Esophagus muscularis mucosa (tissue), 4 donors: ENCODE results near the gene VAX1.

Experiments used
- EP300 ChIP-seq: sonication (generic); formaldehyde crosslinking; IDR thresholded peaks from one replicate; pipeline ENCODE4 v1.6.1; 2017; ENCODE audit warnings: antibody characterized with exemption
- POLR2A ChIP-seq: fragments of 450-650 bp; IDR thresholded peaks from one replicate; pipeline ENCODE4 v1.6.1; 2017; ENCODE audit warnings: antibody characterized with exemption, moderate library complexity, mild to moderate bottlenecking, low read depth
- POLR2AphosphoS5 ChIP-seq, 2 donors: sonication (generic); formaldehyde crosslinking; IDR thresholded peaks; one replicate each; pipeline ENCODE4 v1.6.1; 2017; ENCODE audit warnings: antibody characterized with exemption in 2 of 2
- TF ChIP-seq, protein P1 (sequence below), 3 experiments: fragments of 200-600 bp in 2 of 3; fragments of 450-650 bp in 1 of 3; sonication (generic) in 2 of 3; IDR thresholded peaks; one replicate each; pipeline ENCODE4 v1.5.1; 2017 to 2019; ENCODE audit warnings: antibody characterized with exemption in 3 of 3, mild to moderate bottlenecking in 2 of 3, moderate library complexity in 1 of 3

DNA sequence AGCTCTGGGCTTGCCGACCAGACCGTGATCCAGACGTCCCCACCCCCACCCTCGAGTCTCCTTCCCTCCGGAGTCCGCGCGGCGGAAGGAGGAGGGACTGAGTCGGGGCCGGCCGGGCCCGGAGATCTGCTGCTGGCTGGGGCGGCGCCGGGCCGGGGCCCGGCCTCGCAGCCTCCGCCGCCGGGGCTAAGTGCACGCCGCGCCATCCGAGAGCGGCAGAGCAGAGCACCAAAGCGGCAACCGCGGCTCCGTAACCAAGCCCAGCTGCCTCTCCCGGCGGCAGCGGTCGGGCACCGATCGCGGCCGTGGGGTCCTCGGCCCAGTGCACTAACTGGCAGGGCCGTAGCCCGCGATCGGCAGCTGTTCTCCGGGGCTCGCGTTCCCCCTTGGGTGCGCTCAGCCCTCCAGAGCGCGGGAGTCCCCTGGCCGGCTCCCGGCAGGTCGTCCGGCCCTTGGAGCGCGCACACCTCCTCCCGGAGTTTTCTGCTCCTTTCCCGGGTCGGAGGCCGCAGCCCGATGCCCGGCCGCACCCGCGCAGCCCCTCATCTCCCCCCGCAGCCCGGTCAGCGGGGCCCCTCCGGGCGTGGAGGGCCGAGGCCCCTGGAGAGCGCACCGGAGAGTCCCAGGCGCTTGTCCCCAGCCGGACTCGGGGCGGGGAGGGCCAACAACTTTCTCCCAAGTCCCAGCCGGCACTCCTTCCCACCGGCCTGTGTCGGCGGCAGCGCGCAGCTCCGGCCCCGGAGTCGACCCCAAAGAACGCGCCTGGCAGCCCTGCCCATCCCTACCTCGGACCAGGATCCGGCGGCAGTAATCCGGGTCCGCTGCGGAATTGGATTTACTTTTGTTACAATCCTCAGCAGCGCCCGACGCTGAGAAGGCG, 799 bp downstream of the VAX1 start:
- TF ChIP-seq, protein P1, sequence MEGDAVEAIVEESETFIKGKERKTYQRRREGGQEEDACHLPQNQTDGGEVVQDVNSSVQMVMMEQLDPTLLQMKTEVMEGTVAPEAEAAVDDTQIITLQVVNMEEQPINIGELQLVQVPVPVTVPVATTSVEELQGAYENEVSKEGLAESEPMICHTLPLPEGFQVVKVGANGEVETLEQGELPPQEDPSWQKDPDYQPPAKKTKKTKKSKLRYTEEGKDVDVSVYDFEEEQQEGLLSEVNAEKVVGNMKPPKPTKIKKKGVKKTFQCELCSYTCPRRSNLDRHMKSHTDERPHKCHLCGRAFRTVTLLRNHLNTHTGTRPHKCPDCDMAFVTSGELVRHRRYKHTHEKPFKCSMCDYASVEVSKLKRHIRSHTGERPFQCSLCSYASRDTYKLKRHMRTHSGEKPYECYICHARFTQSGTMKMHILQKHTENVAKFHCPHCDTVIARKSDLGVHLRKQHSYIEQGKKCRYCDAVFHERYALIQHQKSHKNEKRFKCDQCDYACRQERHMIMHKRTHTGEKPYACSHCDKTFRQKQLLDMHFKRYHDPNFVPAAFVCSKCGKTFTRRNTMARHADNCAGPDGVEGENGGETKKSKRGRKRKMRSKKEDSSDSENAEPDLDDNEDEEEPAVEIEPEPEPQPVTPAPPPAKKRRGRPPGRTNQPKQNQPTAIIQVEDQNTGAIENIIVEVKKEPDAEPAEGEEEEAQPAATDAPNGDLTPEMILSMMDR (IDR thresholded peaks at IDR 0.05): no peak
- TF ChIP-seq POLR2AphosphoS5 (IDR thresholded peaks at IDR 0.05) (no peak), POLR2A (no peak), EP300 (no peak)
